Transverse colon (tissue), 4 donors: ENCODE data around the gene SMAD6.

Experiments used
- CTCF ChIP-seq, 5 experiments: fragments of 200-600 bp in 3 of 5; fragments of 450-650 bp in 2 of 5; sonication (generic) in 3 of 5; IDR thresholded peaks; 1 replicate in 2 of 5; 2 replicates in 3 of 5; pipeline ENCODE4 v1.5.1; 2016 to 2017; ENCODE audit warnings: antibody characterized with exemption in 5 of 5, inconsistent platforms in 3 of 5, mild to moderate bottlenecking in 2 of 5, moderate library complexity in 1 of 5
- EP300 ChIP-seq: sonication (generic); formaldehyde crosslinking; IDR thresholded peaks from one replicate; pipeline ENCODE4 v1.6.1; 2017; ENCODE audit warnings: antibody characterized with exemption, low read depth
- POLR2A ChIP-seq: fragments of 450-650 bp; IDR thresholded peaks from one replicate; pipeline ENCODE4 v1.6.1; 2016; ENCODE audit warnings: antibody characterized with exemption, mild to moderate bottlenecking, moderate library complexity
- POLR2AphosphoS5 ChIP-seq, 3 donors: sonication (generic); formaldehyde crosslinking; IDR thresholded peaks; one replicate each; pipeline ENCODE4 v1.6.1; 2016; ENCODE audit warnings: antibody characterized with exemption in 3 of 3

- no peak for TF ChIP-seq CTCF (IDR thresholded peaks at IDR 0.05)
- TF ChIP-seq POLR2A = no peak
- TF ChIP-seq EP300 = no peak
- TF ChIP-seq POLR2AphosphoS5 (IDR thresholded peaks at IDR 0.05) = no peak
Observed at GRCh38 chr15:66782785-66783184, 80.7 kb downstream of the SMAD6 start.
